ENCODE results near the gene MST1. TPM values are rescaled to one million over a fixed set of nuclear protein-coding genes. Genes with fewer than 3 reads are reported as not detected.

The MST1 gene
- total RNA-seq, 2 donors from 2014 or later: 4.2 to 6.8 TPM

GRCh38 chr3:49670940-49671290 lies 18.4 kb downstream of the MST1 start:
- H3K4me3 Mint-ChIP-seq: no peak overlapping the region
- DNase-seq (ENCODE audit: low spot score): no peak
- H3K9me3 Mint-ChIP-seq: no peaks in the 10 kb centered on the region
- H3K27me3 Mint-ChIP-seq: peaks cover 0 to 3% of the 10 kb centered on the region in 2 donors
- peaks cover 19 to 27% of the 10 kb centered on the region in 2 donors for H3K4me1 Mint-ChIP-seq (ENCODE audit: low read depth in 2 of 2)
- H3K36me3 Mint-ChIP-seq: no peaks in the 10 kb centered on the region
- no peak overlapping the region for H3K27ac Mint-ChIP-seq
- no peak for ATAC-seq

GRCh38 chr3:49669352-49669751 lies 19.9 kb downstream of the MST1 start:
- no peak for DNase-seq (ENCODE audit: low spot score)
- Mint-ChIP-seq H3K4me1 (ENCODE audit: low read depth in 2 of 2) (peaks cover 7 to 18% of the 10 kb centered on the region in 2 donors), H3K4me3 (no peak overlapping the region), H3K27ac (no peak overlapping the region), H3K36me3 (no peaks in the 10 kb centered on the region), H3K9me3 (no peaks in the 10 kb centered on the region), H3K27me3 (peaks cover 0 to 3% of the 10 kb centered on the region in 2 donors)
- ATAC-seq: no peak

- no peak for DNase-seq (ENCODE audit: low spot score)
- no peaks in the 10 kb centered on the region for H3K36me3 Mint-ChIP-seq
- H3K4me3 Mint-ChIP-seq: no peak overlapping the region
- peaks cover 7 to 18% of the 10 kb centered on the region in 2 donors for H3K4me1 Mint-ChIP-seq (ENCODE audit: low read depth in 2 of 2)
- no peaks in the 10 kb centered on the region for H3K9me3 Mint-ChIP-seq
- H3K27me3 Mint-ChIP-seq: peaks cover 0 to 3% of the 10 kb centered on the region in 2 donors
- no peak for ATAC-seq
- H3K27ac Mint-ChIP-seq: no peak overlapping the region
Observed at GRCh38 chr3:49668861-49669260, 20.4 kb downstream of the MST1 start.

- ATAC-seq: no peak
- H3K4me1 Mint-ChIP-seq (ENCODE audit: low read depth in 2 of 2): peaks cover 7 to 14% of the 10 kb centered on the region in 2 donors
- H3K9me3 Mint-ChIP-seq: no peaks in the 10 kb centered on the region
- DNase-seq (ENCODE audit: low spot score): no peak
- H3K27me3 Mint-ChIP-seq: peaks cover 0 to 3% of the 10 kb centered on the region in 2 donors
- no peak overlapping the region for H3K27ac Mint-ChIP-seq
- H3K4me3 Mint-ChIP-seq: no peak overlapping the region
- no peaks in the 10 kb centered on the region for H3K36me3 Mint-ChIP-seq
Observed at GRCh38 chr3:49668414-49668797, 20.9 kb downstream of the MST1 start.

GRCh38 chr3:49667701-49668413 lies 21.4 kb downstream of the MST1 start:
- DNase-seq (ENCODE audit: low spot score) (no peak), ATAC-seq (no peak)
- Mint-ChIP-seq H3K9me3 (no peaks in the 10 kb centered on the region), H3K27me3 (peaks cover 0 to 3% of the 10 kb centered on the region in 2 donors), H3K27ac (no peak overlapping the region), H3K4me1 (ENCODE audit: low read depth in 2 of 2) (peaks cover 7 to 11% of the 10 kb centered on the region in 2 donors), H3K36me3 (no peaks in the 10 kb centered on the region), H3K4me3 (no peak overlapping the region)

GRCh38 chr3:49666592-49666991 lies 22.7 kb downstream of the MST1 start:
- H3K27me3 Mint-ChIP-seq: peaks cover 0 to 3% of the 10 kb centered on the region in 2 donors
- ATAC-seq (no peak), DNase-seq (ENCODE audit: low spot score) (no peak)
- H3K36me3 Mint-ChIP-seq: no peaks in the 10 kb centered on the region
- no peak overlapping the region for H3K27ac Mint-ChIP-seq
- peaks cover 0 to 5% of the 10 kb centered on the region in 2 donors for H3K4me1 Mint-ChIP-seq (ENCODE audit: low read depth in 2 of 2)
- no peaks in the 10 kb centered on the region for H3K9me3 Mint-ChIP-seq
- no peak overlapping the region for H3K4me3 Mint-ChIP-seq

- H3K4me3 Mint-ChIP-seq: no peak overlapping the region
- H3K9me3 Mint-ChIP-seq: no peaks in the 10 kb centered on the region
- ATAC-seq (peak; percentile 8 to 15), DNase-seq (ENCODE audit: low spot score) (no peak)
- no peaks in the 10 kb centered on the region for H3K36me3 Mint-ChIP-seq
- H3K27me3 Mint-ChIP-seq: peaks cover 0 to 3% of the 10 kb centered on the region in 2 donors
- H3K27ac Mint-ChIP-seq: peak overlapping the region in 1 of 2 donors; percentile 32
- peaks cover 0 to 2% of the 10 kb centered on the region in 2 donors for H3K4me1 Mint-ChIP-seq (ENCODE audit: low read depth in 2 of 2)
Observed at GRCh38 chr3:49665822-49666519, 23.3 kb downstream of the MST1 start.

- DNase-seq (ENCODE audit: low spot score): no peak
- peaks cover 0 to 2% of the 10 kb centered on the region in 2 donors for H3K4me1 Mint-ChIP-seq (ENCODE audit: low read depth in 2 of 2)
- no peak overlapping the region for H3K27ac Mint-ChIP-seq
- H3K9me3 Mint-ChIP-seq: no peaks in the 10 kb centered on the region
- ATAC-seq: no peak
- H3K27me3 Mint-ChIP-seq: peaks cover 0 to 3% of the 10 kb centered on the region in 2 donors
- no peak overlapping the region for H3K4me3 Mint-ChIP-seq
- no peaks in the 10 kb centered on the region for H3K36me3 Mint-ChIP-seq
Observed at GRCh38 chr3:49664300-49664699, 25.0 kb downstream of the MST1 start.

- Mint-ChIP-seq H3K4me1 (ENCODE audit: low read depth in 2 of 2) (no peaks in the 10 kb centered on the region), H3K36me3 (no peaks in the 10 kb centered on the region), H3K27me3 (peaks cover 0 to 3% of the 10 kb centered on the region in 2 donors), H3K4me3 (no peak overlapping the region), H3K9me3 (no peaks in the 10 kb centered on the region), H3K27ac (no peak overlapping the region)
- ATAC-seq: peak in 1 of 2 donors; percentile 11
- DNase-seq (ENCODE audit: low spot score): no peak
Observed at GRCh38 chr3:49663831-49664230, 25.4 kb downstream of the MST1 start.

- no peak overlapping the region for H3K27ac Mint-ChIP-seq
- DNase-seq (ENCODE audit: low spot score) (no peak), ATAC-seq (no peak)
- H3K4me1 Mint-ChIP-seq (ENCODE audit: low read depth in 2 of 2): no peaks in the 10 kb centered on the region
- no peak overlapping the region for H3K4me3 Mint-ChIP-seq
- H3K9me3 Mint-ChIP-seq: no peaks in the 10 kb centered on the region
- no peaks in the 10 kb centered on the region for H3K27me3 Mint-ChIP-seq
- no peaks in the 10 kb centered on the region for H3K36me3 Mint-ChIP-seq
Observed at GRCh38 chr3:49662720-49663413, 26.4 kb downstream of the MST1 start.

GRCh38 chr3:49662021-49662420 lies 27.3 kb downstream of the MST1 start:
- H3K4me1 Mint-ChIP-seq (ENCODE audit: low read depth in 2 of 2): no peaks in the 10 kb centered on the region
- H3K27ac Mint-ChIP-seq: no peak overlapping the region
- no peak for DNase-seq (ENCODE audit: low spot score)
- no peak overlapping the region for H3K4me3 Mint-ChIP-seq
- no peaks in the 10 kb centered on the region for H3K36me3 Mint-ChIP-seq
- no peaks in the 10 kb centered on the region for H3K9me3 Mint-ChIP-seq
- H3K27me3 Mint-ChIP-seq: no peaks in the 10 kb centered on the region
- no peak for ATAC-seq

GRCh38 chr3:49661281-49661680 lies 28.0 kb downstream of the MST1 start:
- no peak overlapping the region for H3K27ac Mint-ChIP-seq
- no peaks in the 10 kb centered on the region for H3K36me3 Mint-ChIP-seq
- H3K4me3 Mint-ChIP-seq: no peak overlapping the region
- DNase-seq (ENCODE audit: low spot score) (no peak), ATAC-seq (no peak)
- H3K9me3 Mint-ChIP-seq: no peaks in the 10 kb centered on the region
- H3K4me1 Mint-ChIP-seq (ENCODE audit: low read depth in 2 of 2): no peaks in the 10 kb centered on the region
- peaks cover 0 to 3% of the 10 kb centered on the region in 2 donors for H3K27me3 Mint-ChIP-seq

- H3K4me1 Mint-ChIP-seq (ENCODE audit: low read depth in 2 of 2): no peaks in the 10 kb centered on the region
- no peaks in the 10 kb centered on the region for H3K9me3 Mint-ChIP-seq
- no peak overlapping the region for H3K27ac Mint-ChIP-seq
- H3K4me3 Mint-ChIP-seq: no peak overlapping the region
- H3K36me3 Mint-ChIP-seq: no peaks in the 10 kb centered on the region
- no peak for DNase-seq (ENCODE audit: low spot score)
- no peak for ATAC-seq
- peaks cover 0 to 3% of the 10 kb centered on the region in 2 donors for H3K27me3 Mint-ChIP-seq
Observed at GRCh38 chr3:49659756-49660155, 29.5 kb downstream of the MST1 start.

GRCh38 chr3:49658711-49659110 lies 30.6 kb downstream of the MST1 start:
- ATAC-seq (no peak), DNase-seq (ENCODE audit: low spot score) (no peak)
- Mint-ChIP-seq H3K27ac (no peak overlapping the region), H3K9me3 (no peaks in the 10 kb centered on the region), H3K36me3 (no peaks in the 10 kb centered on the region), H3K4me3 (no peak overlapping the region), H3K4me1 (ENCODE audit: low read depth in 2 of 2) (no peaks in the 10 kb centered on the region), H3K27me3 (peaks cover 0 to 3% of the 10 kb centered on the region in 2 donors)
